Activated naive CD4-positive, alpha-beta T cell treated with anti-CD3 and anti-CD28 coated beads for 36 hours (primary cell): ENCODE measurements around the gene ZFPL1. TPM values are rescaled to one million over a fixed set of nuclear protein-coding genes. Genes with fewer than 3 reads are reported as not detected.
A peak's percentile ranks its signal among the peaks of the same experiment; 100 is the strongest.

Experiments
- CTCF ChIA-PET: fragments of 350-600 bp; sonication (Branson Sonifier 250); formaldehyde crosslinking; loops from one replicate; lab custom pipeline; 2021; ENCODE audit warnings: antibody characterized with exemption; lab: Charles Lee
- DNase-seq: peaks from one replicate; pipeline ENCODE4 v3.0.0-alpha.2; 2020
- H3K27ac Mint-ChIP-seq: one replicate; pipeline ENCODE4 v1.8.0; 2021; ENCODE audit warnings: mild to moderate bottlenecking, mixed read lengths
- H3K27me3 Mint-ChIP-seq: one replicate; pipeline ENCODE4 v1.8.0; 2021; ENCODE audit warnings: low read depth, mixed read lengths
- H3K36me3 Mint-ChIP-seq: one replicate; pipeline ENCODE4 v1.8.0; 2021; ENCODE audit warnings: low read depth, mixed read lengths
- H3K4me1 Mint-ChIP-seq: one replicate; pipeline ENCODE4 v1.8.0; 2021; ENCODE audit warnings: low read depth, mixed read lengths
- H3K4me3 Mint-ChIP-seq: one replicate; pipeline ENCODE4 v1.8.0; 2021; ENCODE audit warnings: mild to moderate bottlenecking, moderate library complexity, mixed read lengths
- H3K9me3 Mint-ChIP-seq: one replicate; pipeline ENCODE4 v1.8.0; 2021; ENCODE audit warnings: mixed read lengths
- intact Hi-C: fragments of 100-400 bp; cut with micrococcal nuclease; formaldehyde crosslinking; loops from one replicate; pipeline ENCODE4 v1.15.1; 2023
- total RNA-seq, 2 experiments: library from RNA; stranded (reverse); gene quantifications; one replicate each; pipeline ENCODE4 v1.2.3, GENCODE V29; 2021

The ZFPL1 gene
- total RNA-seq, 2 experiments from 2014 or later, result 24.2 to 25.6 TPM

DNA sequence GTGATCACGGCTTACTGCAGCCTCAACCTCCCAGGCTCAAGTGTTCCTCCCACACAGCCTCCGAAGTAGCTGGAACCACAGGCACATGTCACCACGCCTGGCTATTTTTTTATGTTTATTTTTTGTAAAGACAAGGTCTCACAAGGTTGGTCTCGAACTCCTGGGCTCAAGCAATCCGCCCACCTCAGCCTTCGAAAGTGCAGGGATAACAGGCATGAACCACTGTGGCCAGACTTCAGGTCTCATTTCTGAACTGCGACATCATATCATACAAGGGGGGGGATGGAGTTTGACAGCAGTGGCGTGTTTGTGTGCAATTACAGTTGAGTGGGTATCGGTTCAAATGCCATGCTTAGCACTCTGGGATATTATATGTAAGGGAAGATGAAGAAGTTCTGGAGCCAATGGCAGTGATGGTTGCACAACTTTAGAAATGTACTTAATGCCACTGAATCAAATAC, 32.6 kb upstream of the ZFPL1 start:
- peaks cover 2% of the 10 kb centered on the region for H3K36me3 Mint-ChIP-seq
- no peaks in the 10 kb centered on the region for H3K9me3 Mint-ChIP-seq
- CTCF ChIA-PET, result interaction anchor here (0.6 to 0.7 kb wide), 3 partner anchors 14 to 269 kb away, joined by 3 to 4 read pairs (median 3); no protein-coding TSS in a partner anchor
- no peak overlapping the region for H3K4me3 Mint-ChIP-seq
- H3K4me1 Mint-ChIP-seq, result peaks cover 36% of the 10 kb centered on the region
- no peaks in the 10 kb centered on the region for H3K27me3 Mint-ChIP-seq
- DNase-seq, result no peak
- no peak overlapping the region for H3K27ac Mint-ChIP-seq
- intact Hi-C loops, result no loop called here

DNA sequence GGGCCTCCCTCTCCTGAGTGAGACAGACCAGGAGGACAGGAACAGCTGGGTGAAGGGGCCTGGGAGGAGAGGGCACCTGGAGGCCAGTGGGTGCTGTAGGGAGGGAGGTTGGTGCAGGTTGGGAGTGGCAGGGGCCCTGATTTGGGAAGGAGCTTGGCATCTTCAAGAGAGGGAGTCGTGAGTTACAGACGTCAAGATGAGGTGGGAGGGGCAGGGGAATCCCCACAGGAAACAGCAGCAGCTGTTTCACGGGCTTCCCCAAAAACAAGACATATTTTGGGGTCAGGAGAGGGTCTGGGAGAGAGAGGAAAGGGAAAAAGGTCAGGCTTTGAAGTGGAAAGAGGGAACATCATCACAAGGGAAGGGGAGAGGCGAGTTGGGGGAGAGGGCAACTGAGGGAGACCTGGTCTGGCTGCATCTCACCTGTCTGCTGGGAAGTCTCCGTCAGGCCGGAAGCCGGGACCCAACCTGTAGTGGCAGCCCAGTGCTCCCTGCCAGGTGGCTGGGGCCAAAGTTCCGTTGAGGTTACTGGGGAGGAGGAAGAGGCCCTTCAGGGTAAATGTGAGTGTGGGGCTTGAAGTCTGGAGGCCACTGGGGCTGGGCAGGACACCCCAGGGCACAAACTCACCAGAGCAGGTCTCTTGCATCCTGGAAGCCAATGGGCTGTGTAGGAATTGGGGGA, 30.1 kb upstream of the ZFPL1 start:
- CTCF ChIA-PET, result no interaction called here

DNA sequence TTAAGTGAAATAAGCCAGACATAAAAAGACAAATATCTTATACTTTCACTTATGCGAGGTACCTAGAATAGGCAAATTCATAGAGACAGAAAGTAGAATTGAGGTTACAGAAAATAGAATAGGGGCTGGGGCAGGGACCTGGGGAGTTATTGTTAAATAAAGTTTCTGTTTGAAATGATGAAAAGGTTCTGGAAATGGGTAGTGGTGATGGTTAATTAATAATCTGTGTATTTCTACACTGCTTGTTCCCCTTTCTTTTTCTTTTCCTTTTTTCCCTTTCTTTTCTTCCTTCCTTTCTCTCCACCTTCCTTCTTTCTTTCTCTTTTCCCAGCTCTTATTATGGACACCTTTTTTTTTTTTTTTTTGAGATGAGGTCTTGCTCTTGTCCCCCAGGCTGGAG, 28.5 kb upstream of the ZFPL1 start:
- Mint-ChIP-seq H3K27ac (no peak overlapping the region), H3K36me3 (no peaks in the 10 kb centered on the region), H3K4me1 (peaks cover 21% of the 10 kb centered on the region), H3K9me3 (no peaks in the 10 kb centered on the region), H3K27me3 (no peaks in the 10 kb centered on the region), H3K4me3 (no peak overlapping the region)
- CTCF ChIA-PET, result interaction anchor here (1.2 kb wide), 1 partner anchor 9 kb away, joined by 3 read pairs; no protein-coding TSS in a partner anchor
- intact Hi-C loops, result no loop called here
- no peak for DNase-seq

More for the DNA sequence above, 30.1 kb upstream of the ZFPL1 start:
- Mint-ChIP-seq H3K27ac (peak overlapping the region; percentile 22), H3K36me3 (no peaks in the 10 kb centered on the region), H3K4me1 (peaks cover 21% of the 10 kb centered on the region), H3K4me3 (peak overlapping the region; percentile 22), H3K27me3 (no peaks in the 10 kb centered on the region), H3K9me3 (no peaks in the 10 kb centered on the region)
- intact Hi-C loops, result no loop called here
- peak; percentile 55 for DNase-seq

DNA sequence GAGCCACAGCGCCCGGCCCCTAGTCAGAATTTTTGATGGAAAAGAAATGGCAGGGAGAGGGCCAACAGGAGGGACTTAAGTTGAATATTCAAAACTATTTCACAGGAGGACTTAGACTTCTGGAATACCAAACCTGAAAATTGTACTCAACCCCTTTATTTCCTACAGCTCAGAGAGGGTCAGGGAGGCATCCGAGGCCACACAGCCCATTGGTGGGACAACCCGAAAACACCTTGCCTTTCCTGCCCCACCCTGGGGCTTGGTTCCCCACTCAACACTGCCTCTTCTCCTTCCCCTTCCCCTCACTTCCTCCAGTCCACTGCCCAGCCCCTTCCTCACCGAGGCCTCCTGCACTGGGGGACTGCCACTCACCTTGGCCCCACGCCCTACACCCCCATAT, 27.0 kb upstream of the ZFPL1 start:
- CTCF ChIA-PET, result interaction anchor here (1.3 kb wide), 1 partner anchor 8 kb away, joined by 3 read pairs; no protein-coding TSS in a partner anchor
- DNase-seq, result no peak

DNA sequence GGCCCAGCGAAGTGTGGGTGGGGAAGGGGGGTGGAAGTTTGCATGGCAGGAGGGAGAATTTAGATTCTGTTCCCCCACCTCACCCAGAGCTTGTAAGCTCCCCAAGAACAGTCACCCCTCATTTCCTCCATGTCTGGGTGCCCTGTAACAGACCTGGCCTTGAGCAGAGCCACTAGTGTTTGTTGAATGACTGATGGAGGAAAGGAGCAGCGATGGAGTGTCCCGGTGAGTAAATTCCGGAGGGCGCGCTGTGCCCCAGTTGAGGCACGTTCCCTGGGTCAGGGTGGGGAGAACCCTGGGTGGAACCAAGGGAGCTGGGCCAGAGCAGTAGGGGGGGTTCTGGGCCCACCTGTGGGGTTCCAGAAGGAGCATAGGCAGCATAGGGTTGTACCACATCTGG, 26.5 kb upstream of the ZFPL1 start:
- Mint-ChIP-seq H3K4me3 (no peak overlapping the region), H3K9me3 (no peaks in the 10 kb centered on the region), H3K27ac (no peak overlapping the region), H3K4me1 (peaks cover 21% of the 10 kb centered on the region), H3K36me3 (no peaks in the 10 kb centered on the region), H3K27me3 (no peaks in the 10 kb centered on the region)
- CTCF ChIA-PET, result interaction anchor here (0.5 to 1.3 kb wide), 2 partner anchors 8 to 44 kb away, joined by 3 to 4 read pairs; no protein-coding TSS in a partner anchor
- intact Hi-C loops, result no loop called here
- no peak for DNase-seq

More for the DNA sequence above, 27.0 kb upstream of the ZFPL1 start:
- intact Hi-C loops, result no loop called here
- no peak overlapping the region for H3K27ac Mint-ChIP-seq
- H3K4me1 Mint-ChIP-seq, result peaks cover 21% of the 10 kb centered on the region
- H3K27me3 Mint-ChIP-seq, result no peaks in the 10 kb centered on the region
- H3K9me3 Mint-ChIP-seq, result no peaks in the 10 kb centered on the region
- no peak overlapping the region for H3K4me3 Mint-ChIP-seq
- H3K36me3 Mint-ChIP-seq, result no peaks in the 10 kb centered on the region

DNA sequence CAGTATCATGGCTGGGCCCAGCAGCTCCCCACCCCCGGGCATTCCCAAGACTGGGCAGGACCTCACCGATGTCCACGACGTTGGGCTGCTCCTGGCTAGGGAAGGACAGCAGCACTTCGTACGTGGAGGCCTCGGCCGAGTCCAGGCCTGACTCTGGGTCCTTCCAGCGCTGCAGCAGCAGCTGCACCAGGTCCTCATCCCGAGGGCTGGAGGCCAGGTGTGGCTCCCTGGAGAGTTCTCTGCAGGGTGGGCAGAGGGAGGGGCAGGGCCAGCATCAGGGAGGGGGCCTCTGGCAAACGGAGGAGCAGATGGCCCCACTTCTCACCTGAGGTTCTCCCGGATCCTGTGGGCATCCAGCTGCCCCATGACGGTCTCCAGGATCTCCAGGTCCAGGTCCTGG, 26.0 kb upstream of the ZFPL1 start:
- Mint-ChIP-seq H3K4me1 (peaks cover 18% of the 10 kb centered on the region), H3K27me3 (no peaks in the 10 kb centered on the region), H3K4me3 (no peak overlapping the region), H3K9me3 (no peaks in the 10 kb centered on the region), H3K27ac (no peak overlapping the region), H3K36me3 (no peaks in the 10 kb centered on the region)
- intact Hi-C loops, result no loop called here
- CTCF ChIA-PET, result interaction anchor here (0.5 to 1.3 kb wide), 2 partner anchors 9 to 44 kb away, joined by 3 to 4 read pairs; no protein-coding TSS in a partner anchor
- no peak for DNase-seq

DNA sequence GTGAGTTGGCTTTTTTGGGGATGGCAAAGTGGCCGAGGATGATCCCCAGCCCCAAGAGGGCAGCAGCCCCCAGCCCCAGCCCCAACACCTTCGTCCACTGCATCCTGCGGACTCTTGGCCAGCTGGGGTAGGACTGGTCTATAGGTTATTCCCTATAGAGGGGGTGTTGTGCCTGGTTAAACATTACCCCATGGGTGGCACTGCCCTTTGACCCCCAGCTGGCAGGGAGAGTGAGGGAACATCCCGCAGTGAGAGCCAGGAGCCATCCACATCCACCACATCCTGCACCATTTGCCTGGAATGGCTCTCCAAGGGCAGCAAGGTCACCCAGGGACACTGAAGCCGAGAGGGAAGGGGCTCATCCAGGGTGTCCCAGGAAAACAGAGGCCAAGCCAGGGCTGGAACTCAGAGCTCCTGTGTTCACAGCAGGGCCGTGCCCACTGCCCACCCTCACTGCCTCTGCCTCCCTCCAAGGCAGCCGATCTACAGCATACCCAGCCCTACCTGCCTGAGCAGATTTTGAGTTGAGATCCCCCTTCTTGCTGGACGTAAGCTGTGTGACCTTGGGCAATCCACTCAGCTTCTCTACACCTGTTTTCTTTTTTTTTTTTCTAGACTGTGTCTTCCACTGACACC, 25.5 kb upstream of the ZFPL1 start, which contains the start of gene NAALADL1:
Gene NAALADL1, minus strand, starts transcription at position 135 of the 636 bp plus-strand sequence. Its CDS starts 32 bp downstream, at position 103.
- Mint-ChIP-seq H3K4me3 (no peak within 1 kb of the TSS), H3K36me3 (no peaks in the 10 kb centered on the region), H3K9me3 (no peaks in the 10 kb centered on the region), H3K27me3 (no peaks in the 10 kb centered on the region), H3K27ac (no peak within 1 kb of the TSS), H3K4me1 (peaks cover 13% of the 10 kb centered on the region)
- CTCF ChIA-PET, result interaction anchor here (1.3 kb wide), 1 partner anchor 9 kb away, joined by 3 read pairs; no protein-coding TSS in a partner anchor
- DNase-seq, result no peak
- intact Hi-C loops, result no loop called here

DNA sequence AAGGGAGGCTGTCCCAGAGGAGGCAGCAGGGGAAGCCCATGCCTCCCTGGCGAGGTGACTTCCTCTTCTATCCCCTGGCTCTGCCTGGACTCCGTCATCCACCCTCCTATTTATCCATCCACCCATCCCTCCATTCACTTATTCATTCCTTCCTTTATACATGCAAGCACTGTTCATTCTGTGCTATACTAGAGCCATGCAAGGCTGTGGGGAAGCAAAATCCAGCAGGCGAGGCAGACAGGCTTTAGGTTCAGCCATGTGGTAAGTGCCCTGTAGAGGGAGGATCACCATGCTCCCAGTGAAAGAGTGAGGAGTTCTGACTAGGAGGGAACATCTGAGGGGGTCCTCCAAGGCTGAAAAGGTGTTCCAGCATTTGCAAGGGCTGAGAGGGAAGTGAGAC, 24.5 kb upstream of the ZFPL1 start:
- no peaks in the 10 kb centered on the region for H3K9me3 Mint-ChIP-seq
- no peak overlapping the region for H3K27ac Mint-ChIP-seq
- CTCF ChIA-PET, result no interaction called here
- peaks cover 3% of the 10 kb centered on the region for H3K4me1 Mint-ChIP-seq
- intact Hi-C loops, result no loop called here
- no peak overlapping the region for H3K4me3 Mint-ChIP-seq
- DNase-seq, result no peak
- H3K36me3 Mint-ChIP-seq, result no peaks in the 10 kb centered on the region
- no peaks in the 10 kb centered on the region for H3K27me3 Mint-ChIP-seq

DNA sequence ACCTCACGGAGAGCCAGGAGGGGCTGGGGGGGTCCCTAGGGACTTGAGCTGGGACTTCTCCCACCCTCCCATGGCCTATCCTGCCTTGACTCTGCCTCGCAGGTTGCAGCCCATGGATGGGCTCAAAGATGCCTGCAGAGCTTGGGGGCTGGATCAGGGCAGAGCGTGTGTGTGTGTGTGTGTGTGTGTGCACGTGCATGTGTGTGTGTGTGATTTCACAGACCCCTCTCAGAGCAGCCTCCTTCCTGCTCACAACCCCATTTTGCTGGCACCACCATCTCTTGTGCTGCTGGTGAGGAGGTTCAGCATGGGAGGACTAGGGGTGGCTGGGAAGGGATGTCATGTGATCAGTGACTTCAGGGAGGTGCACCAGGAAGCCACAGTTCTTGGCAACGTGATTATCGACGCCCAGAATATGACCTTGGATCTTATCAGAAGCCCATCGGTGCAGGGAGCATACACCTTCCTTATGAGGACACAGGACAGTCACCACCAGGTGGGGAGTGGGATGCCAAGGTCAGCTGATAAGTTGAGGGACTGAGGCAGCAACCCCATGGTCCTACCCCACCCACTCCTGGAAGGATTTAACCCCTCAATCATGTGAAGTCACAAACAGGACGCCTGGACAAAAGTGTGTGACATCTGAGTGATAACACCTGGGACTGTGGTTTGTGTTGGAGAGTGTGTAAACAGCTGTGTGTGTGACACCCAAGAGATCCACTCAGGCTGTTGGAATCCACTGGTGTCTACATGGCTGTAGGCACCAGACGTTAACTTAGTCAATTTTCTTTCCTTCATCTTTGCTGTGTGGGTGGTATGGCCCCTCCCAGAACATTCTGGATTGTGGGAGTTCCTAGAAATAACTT, 23.8 kb upstream of the ZFPL1 start:
- H3K4me1 Mint-ChIP-seq, result no peaks in the 10 kb centered on the region
- H3K9me3 Mint-ChIP-seq, result no peaks in the 10 kb centered on the region
- no peaks in the 10 kb centered on the region for H3K36me3 Mint-ChIP-seq
- no peak overlapping the region for H3K4me3 Mint-ChIP-seq
- intact Hi-C loops, result no loop called here
- no peaks in the 10 kb centered on the region for H3K27me3 Mint-ChIP-seq
- no peak for DNase-seq
- CTCF ChIA-PET, result no interaction called here
- no peak overlapping the region for H3K27ac Mint-ChIP-seq

DNA sequence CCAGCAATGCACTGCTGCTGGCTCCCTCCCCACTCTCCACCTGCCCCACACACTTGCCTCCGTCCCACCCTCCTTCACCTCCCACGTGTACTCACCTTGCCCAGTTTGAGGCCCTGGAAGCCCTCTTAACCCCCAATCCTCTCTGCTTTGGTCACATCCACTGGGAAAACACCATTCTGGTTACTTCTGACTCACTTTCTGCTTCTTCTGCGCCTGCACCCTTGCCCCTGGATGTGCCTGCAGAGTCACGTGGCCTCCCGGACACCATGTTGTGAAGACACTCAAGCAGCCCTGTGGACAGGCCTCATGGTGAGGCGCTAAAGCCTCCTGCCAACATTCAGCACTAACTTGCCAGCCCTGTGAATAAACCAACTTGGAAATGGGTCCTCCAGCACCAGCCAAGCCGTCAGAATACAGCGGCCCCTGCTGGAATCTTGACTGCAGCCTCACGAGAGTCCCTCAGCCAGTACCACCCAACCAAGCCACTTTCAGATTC, 23.1 kb upstream of the ZFPL1 start:
- no peak for DNase-seq
- CTCF ChIA-PET, result no interaction called here
- no peaks in the 10 kb centered on the region for H3K9me3 Mint-ChIP-seq
- no peaks in the 10 kb centered on the region for H3K27me3 Mint-ChIP-seq
- intact Hi-C loops, result no loop called here
- H3K4me1 Mint-ChIP-seq, result no peaks in the 10 kb centered on the region
- no peak overlapping the region for H3K27ac Mint-ChIP-seq
- no peak overlapping the region for H3K4me3 Mint-ChIP-seq
- no peaks in the 10 kb centered on the region for H3K36me3 Mint-ChIP-seq

DNA sequence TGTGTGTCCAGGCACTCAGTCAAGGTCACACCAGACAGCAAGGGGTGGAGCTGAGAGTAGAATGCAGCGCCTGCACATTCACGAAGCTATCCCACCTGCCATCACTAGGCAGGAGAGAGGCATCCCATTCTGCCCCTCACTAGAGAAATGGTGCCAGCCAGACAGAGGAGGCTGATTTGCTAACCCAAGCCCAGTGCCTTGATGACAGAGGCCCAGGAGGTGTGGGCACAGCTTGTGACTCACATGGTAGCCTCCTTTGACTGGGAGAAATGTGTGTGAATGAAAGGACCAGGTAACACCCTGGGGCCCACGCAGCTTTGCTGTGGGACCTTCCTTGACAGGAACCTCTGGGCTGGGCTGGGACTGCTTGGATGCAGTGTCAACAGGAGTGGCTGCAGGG, 20.5 kb upstream of the ZFPL1 start:
- Mint-ChIP-seq H3K4me3 (no peak overlapping the region), H3K36me3 (no peaks in the 10 kb centered on the region), H3K9me3 (no peaks in the 10 kb centered on the region), H3K27me3 (no peaks in the 10 kb centered on the region), H3K4me1 (no peaks in the 10 kb centered on the region), H3K27ac (no peak overlapping the region)
- CTCF ChIA-PET, result no interaction called here
- intact Hi-C loops, result no loop called here
- DNase-seq, result no peak

DNA sequence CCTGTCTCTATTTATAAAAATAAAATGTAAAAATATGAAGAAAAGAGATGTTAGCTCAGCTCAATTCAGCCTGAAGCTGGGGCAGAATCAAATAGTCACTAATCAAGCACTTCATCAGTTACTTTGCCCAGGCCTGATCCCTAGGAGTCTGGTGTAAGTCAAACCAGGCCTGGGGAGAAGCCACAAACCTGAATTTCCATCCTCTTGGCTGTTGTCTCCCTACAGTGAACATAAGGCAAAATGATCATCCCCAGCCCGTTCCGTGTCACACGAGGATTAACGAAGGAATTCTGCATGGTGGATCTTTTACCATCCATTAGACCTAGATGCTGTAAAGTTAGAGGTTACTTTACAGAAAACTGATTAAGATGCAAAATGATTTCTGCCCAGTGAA, 19.2 kb upstream of the ZFPL1 start:
- CTCF ChIA-PET, result no interaction called here
- H3K4me3 Mint-ChIP-seq, result no peak overlapping the region

More for the DNA sequence above, 19.2 kb upstream of the ZFPL1 start:
- no peak for DNase-seq
- peaks cover 2% of the 10 kb centered on the region for H3K4me1 Mint-ChIP-seq
- no peaks in the 10 kb centered on the region for H3K36me3 Mint-ChIP-seq
- no peaks in the 10 kb centered on the region for H3K27me3 Mint-ChIP-seq
- H3K27ac Mint-ChIP-seq, result no peak overlapping the region
- no peaks in the 10 kb centered on the region for H3K9me3 Mint-ChIP-seq
- intact Hi-C loops, result no loop called here
